GM12874 (cell line): ENCODE results near the gene S100A6.

ENCODE experiments used
- CTCF ChIP-seq: IDR thresholded peaks from 2 replicates; pipeline ENCODE4 v1.5.1; 2011; ENCODE audit warnings: low read depth, mild to moderate bottlenecking, control low read depth, low read length, moderate library complexity; ENCODE audit not compliant: insufficient read depth

S100A6 gene

GRCh38 chr1:153533689-153534201 lies 2.0 kb downstream of the S100A6 start:
- no peak for TF ChIP-seq CTCF

GRCh38 chr1:153532769-153533599 lies 2.8 kb downstream of the S100A6 start:
- TF ChIP-seq CTCF = peak; percentile 85

GRCh38 chr1:153532181-153532580 lies 3.6 kb downstream of the S100A6 start:
- TF ChIP-seq CTCF = no peak

GRCh38 chr1:153531638-153532037 lies 4.2 kb downstream of the S100A6 start:
- TF ChIP-seq CTCF = no peak

- TF ChIP-seq CTCF = no peak
Observed at GRCh38 chr1:153527683-153528040, 8.1 kb downstream of the S100A6 start.

GRCh38 chr1:153527023-153527682 lies 8.6 kb downstream of the S100A6 start:
- no peak for TF ChIP-seq CTCF

GRCh38 chr1:153526132-153526543 lies 9.7 kb downstream of the S100A6 start:
- TF ChIP-seq CTCF = no peak
